Endodermal cell (in vitro differentiated cells): Measurements from ENCODE around the gene TRPV3. TPM values are rescaled to one million over a fixed set of nuclear protein-coding genes. Genes with fewer than 3 reads are reported as not detected.

ENCODE experiments used
- DNase-seq: peaks from one replicate; pipeline ENCODE4 v3.0.0-alpha.2; 2017
- H3K27ac ChIP-seq: 2 replicates; pipeline ENCODE4 v1.5.1; 2013; ENCODE audit warnings: mild to moderate bottlenecking, low read depth, low read length, moderate library complexity
- H3K27me3 ChIP-seq: 2 replicates; pipeline ENCODE4 v1.6.1; 2013; ENCODE audit warnings: mild to moderate bottlenecking, low read length, moderate library complexity; ENCODE audit not compliant: insufficient read depth, control insufficient read depth, poor library complexity, severe bottlenecking
- H3K36me3 ChIP-seq: 2 replicates; pipeline ENCODE4 v1.7.0; 2013; ENCODE audit warnings: mild to moderate bottlenecking, low read length, moderate library complexity; ENCODE audit not compliant: control insufficient read depth, insufficient read depth
- H3K4me1 ChIP-seq: one replicate; pipeline ENCODE4 v1.7.0; 2013; ENCODE audit warnings: low read length; ENCODE audit not compliant: control insufficient read depth, insufficient read depth
- H3K4me3 ChIP-seq: 2 replicates; pipeline ENCODE4 v1.5.1; 2013; ENCODE audit warnings: mild to moderate bottlenecking, low read length, moderate library complexity
- H3K9ac ChIP-seq: 2 replicates; pipeline ENCODE4 v1.6.1; 2013; ENCODE audit warnings: mild to moderate bottlenecking, low read length, moderate library complexity; ENCODE audit not compliant: poor library complexity, severe bottlenecking; ENCODE audit errors: extremely low read depth
- H3K9me3 ChIP-seq: 2 replicates; pipeline ENCODE4 v1.6.1; 2013; ENCODE audit warnings: mild to moderate bottlenecking, low read length, moderate library complexity; ENCODE audit not compliant: control insufficient read depth
- H3K27ac Mint-ChIP-seq: 2 replicates; pipeline ENCODE4 v1.8.0; 2020; ENCODE audit warnings: mixed read lengths
- H3K27me3 Mint-ChIP-seq: 2 replicates; pipeline ENCODE4 v1.8.0; 2021; ENCODE audit warnings: mild to moderate bottlenecking, mixed read lengths; ENCODE audit not compliant: insufficient read depth
- H3K36me3 Mint-ChIP-seq: 2 replicates; pipeline ENCODE4 v1.8.0; 2020; ENCODE audit warnings: low read depth, mixed read lengths
- H3K4me1 Mint-ChIP-seq: 2 replicates; pipeline ENCODE4 v1.8.0; 2020; ENCODE audit warnings: mixed read lengths
- H3K4me3 Mint-ChIP-seq: 2 replicates; pipeline ENCODE4 v1.8.0; 2020; ENCODE audit warnings: mild to moderate bottlenecking, moderate library complexity, mixed read lengths
- H3K9me3 Mint-ChIP-seq: 2 replicates; pipeline ENCODE4 v1.8.0; 2020; ENCODE audit warnings: mild to moderate bottlenecking, mixed read lengths
- WGBS, 2 experiments: methylation state at CpG; one replicate each; pipeline versions ENCODE4 v1.1.5 to v1.1.7; 2013; ENCODE audit warnings: missing lambda C conversion rate in 2 of 2, mixed read lengths in 1 of 2; ENCODE audit not compliant: insufficient coverage in 1 of 2, insufficient read length in 1 of 2; 5-methylcytosine and 5-hydroxymethylcytosine counted together
- total RNA-seq, 2 donors: library from RNA; stranded (reverse); fragmentation: NEBNext Ultra II Directional in 1 of 2; extraction: Animal tissue kit (Norgen Biotek cat#: 25700) in 1 of 2; gene quantifications; 2 replicates in 1 of 2; 3 replicates in 1 of 2; pipeline ENCODE4 v1.2.1, GENCODE V29; 2021
- TF ChIP-seq, protein P1 (sequence below): fragments of 200-600 bp; sonication (generic); conservative IDR thresholded peaks from 2 replicates; pipeline ENCODE4 v1.5.0; 2021; ENCODE audit warnings: antibody characterized with exemption, mild to moderate bottlenecking

Gene TRPV3
- total RNA-seq, 2 donors from 2014 or later, result 6.2 to 11.3 TPM

- H3K9ac ChIP-seq, result no peak overlapping the region
- no peak overlapping the region for H3K4me3 Mint-ChIP-seq
- no peaks in the 10 kb centered on the region for H3K4me1 ChIP-seq
- H3K27me3 Mint-ChIP-seq, result no peaks in the 10 kb centered on the region
- no peaks in the 10 kb centered on the region for H3K27me3 ChIP-seq
- peaks cover 9% of the 10 kb centered on the region for H3K9me3 Mint-ChIP-seq
- no peak overlapping the region for H3K27ac Mint-ChIP-seq
- no peaks in the 10 kb centered on the region for H3K9me3 ChIP-seq
- H3K27ac ChIP-seq, result peak overlapping the region; percentile 74
- 47 to 68% methylated on average over 19 to 20 of the region's 20 CpGs for WGBS, 2 experiments
- peaks cover 30% of the 10 kb centered on the region for H3K36me3 ChIP-seq
- H3K36me3 Mint-ChIP-seq, result peaks cover 69% of the 10 kb centered on the region
- TF ChIP-seq, protein P1, sequence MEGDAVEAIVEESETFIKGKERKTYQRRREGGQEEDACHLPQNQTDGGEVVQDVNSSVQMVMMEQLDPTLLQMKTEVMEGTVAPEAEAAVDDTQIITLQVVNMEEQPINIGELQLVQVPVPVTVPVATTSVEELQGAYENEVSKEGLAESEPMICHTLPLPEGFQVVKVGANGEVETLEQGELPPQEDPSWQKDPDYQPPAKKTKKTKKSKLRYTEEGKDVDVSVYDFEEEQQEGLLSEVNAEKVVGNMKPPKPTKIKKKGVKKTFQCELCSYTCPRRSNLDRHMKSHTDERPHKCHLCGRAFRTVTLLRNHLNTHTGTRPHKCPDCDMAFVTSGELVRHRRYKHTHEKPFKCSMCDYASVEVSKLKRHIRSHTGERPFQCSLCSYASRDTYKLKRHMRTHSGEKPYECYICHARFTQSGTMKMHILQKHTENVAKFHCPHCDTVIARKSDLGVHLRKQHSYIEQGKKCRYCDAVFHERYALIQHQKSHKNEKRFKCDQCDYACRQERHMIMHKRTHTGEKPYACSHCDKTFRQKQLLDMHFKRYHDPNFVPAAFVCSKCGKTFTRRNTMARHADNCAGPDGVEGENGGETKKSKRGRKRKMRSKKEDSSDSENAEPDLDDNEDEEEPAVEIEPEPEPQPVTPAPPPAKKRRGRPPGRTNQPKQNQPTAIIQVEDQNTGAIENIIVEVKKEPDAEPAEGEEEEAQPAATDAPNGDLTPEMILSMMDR, result no peak
- H3K4me1 Mint-ChIP-seq, result no peaks in the 10 kb centered on the region
- no peak overlapping the region for H3K4me3 ChIP-seq
- peak; percentile 70 for DNase-seq
Measured at GRCh38 chr17:3512505-3513171, 45.0 kb downstream of the TRPV3 start.

DNA sequence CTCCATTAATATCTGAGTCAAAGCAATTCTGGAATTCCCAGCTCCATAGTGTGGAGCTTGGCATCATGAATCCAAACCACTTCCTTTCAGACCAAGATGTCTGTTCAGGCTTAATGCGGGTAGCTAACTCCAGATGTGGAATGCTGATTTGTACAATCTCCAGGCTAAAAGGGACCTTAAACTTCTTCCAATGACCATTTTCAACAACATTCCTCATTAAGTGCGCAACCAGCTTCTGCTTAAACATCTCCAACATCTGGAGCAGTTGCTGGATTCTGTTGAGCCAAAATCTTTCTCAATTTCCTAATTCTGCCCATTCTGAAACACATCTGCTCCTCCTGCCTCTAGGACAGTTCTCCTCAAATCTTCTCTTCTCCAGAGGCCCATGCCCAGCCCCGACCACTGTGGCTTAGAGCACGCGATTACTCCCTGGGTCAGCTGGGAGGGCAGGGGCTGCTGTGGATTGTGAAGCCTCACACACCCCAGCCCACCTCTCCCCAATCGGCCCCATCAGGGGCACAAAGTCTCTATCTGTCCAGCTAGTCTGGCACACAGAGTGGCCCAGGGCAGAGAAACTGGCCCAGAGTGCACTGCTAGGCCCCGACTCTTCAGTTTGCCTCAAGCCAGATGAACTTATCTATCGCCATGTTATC lies 45.6 kb downstream of the TRPV3 start:
- Mint-ChIP-seq H3K4me3 (no peak overlapping the region), H3K4me1 (no peaks in the 10 kb centered on the region), H3K27ac (no peak overlapping the region), H3K9me3 (peaks cover 9% of the 10 kb centered on the region), H3K36me3 (peaks cover 67% of the 10 kb centered on the region), H3K27me3 (no peaks in the 10 kb centered on the region)
- Histone ChIP-seq H3K4me3 (no peak overlapping the region), H3K27me3 (no peaks in the 10 kb centered on the region), H3K9ac (no peak overlapping the region), H3K4me1 (no peaks in the 10 kb centered on the region), H3K36me3 (peaks cover 30% of the 10 kb centered on the region), H3K9me3 (no peaks in the 10 kb centered on the region), H3K27ac (no peak overlapping the region)
- WGBS, 2 experiments, result 92 to 98% methylated on average over 4 to 7 of the region's 8 CpGs
- TF ChIP-seq, protein P1, result no peak
- no peak for DNase-seq

- H3K4me1 Mint-ChIP-seq, result no peaks in the 10 kb centered on the region
- TF ChIP-seq, protein P1, result no peak
- no peak overlapping the region for H3K4me3 Mint-ChIP-seq
- H3K9me3 ChIP-seq, result no peaks in the 10 kb centered on the region
- H3K9me3 Mint-ChIP-seq, result peaks cover 9% of the 10 kb centered on the region
- H3K36me3 Mint-ChIP-seq, result peaks cover 56% of the 10 kb centered on the region
- no peak overlapping the region for H3K4me3 ChIP-seq
- H3K27ac ChIP-seq, result no peak overlapping the region
- no peaks in the 10 kb centered on the region for H3K27me3 ChIP-seq
- WGBS, 2 experiments, result 62 to 75% methylated on average over 4 to 7 of the region's 7 CpGs
- no peaks in the 10 kb centered on the region for H3K4me1 ChIP-seq
- H3K27me3 Mint-ChIP-seq, result no peaks in the 10 kb centered on the region
- no peak overlapping the region for H3K9ac ChIP-seq
- no peak overlapping the region for H3K27ac Mint-ChIP-seq
- peaks cover 28% of the 10 kb centered on the region for H3K36me3 ChIP-seq
- DNase-seq, result no peak
Measured at GRCh38 chr17:3510090-3510489, 47.5 kb downstream of the TRPV3 start.
